GM12875 (cell line): ENCODE results near the gene SLC19A1.

Experiments
- H3K4me3 ChIP-seq: one replicate; pipeline ENCODE4 v1.5.1; 2011; ENCODE audit warnings: low read depth, low read length, control low read depth
- CTCF ChIP-seq: IDR thresholded peaks from 2 replicates; pipeline ENCODE4 v1.5.1; 2011; ENCODE audit warnings: low read depth, mild to moderate bottlenecking, control low read depth, inconsistent platforms, low read length, moderate library complexity, borderline replicate concordance; ENCODE audit not compliant: insufficient read depth

Gene SLC19A1

GRCh38 chr21:45522381-45522780, 19.9 kb downstream of the SLC19A1 start:
- TF ChIP-seq CTCF, result no peak
- no peak overlapping the region for H3K4me3 ChIP-seq

DNA sequence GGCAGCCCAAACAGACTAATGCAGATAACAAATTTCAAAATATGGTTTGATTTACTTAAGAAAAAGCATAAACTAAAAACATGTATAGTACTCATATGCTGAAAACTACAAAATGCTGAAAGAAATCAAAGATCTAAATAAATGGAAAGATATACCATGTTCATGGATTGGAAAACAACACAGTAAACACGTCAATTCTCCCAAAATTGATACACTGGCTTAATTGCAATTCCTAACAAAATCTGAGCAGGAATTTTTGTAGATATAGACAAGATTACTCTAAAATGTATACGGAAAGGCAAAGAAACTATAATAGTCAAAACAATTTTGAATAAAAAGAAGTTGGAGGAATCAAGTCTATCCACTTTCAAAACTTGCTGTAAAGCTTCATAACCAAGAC, 21.0 kb downstream of the SLC19A1 start:
- no peak overlapping the region for H3K4me3 ChIP-seq
- no peak for TF ChIP-seq CTCF

GRCh38 chr21:45519182-45519581, 23.1 kb downstream of the SLC19A1 start:
- TF ChIP-seq CTCF, result no peak
- no peak overlapping the region for H3K4me3 ChIP-seq

DNA sequence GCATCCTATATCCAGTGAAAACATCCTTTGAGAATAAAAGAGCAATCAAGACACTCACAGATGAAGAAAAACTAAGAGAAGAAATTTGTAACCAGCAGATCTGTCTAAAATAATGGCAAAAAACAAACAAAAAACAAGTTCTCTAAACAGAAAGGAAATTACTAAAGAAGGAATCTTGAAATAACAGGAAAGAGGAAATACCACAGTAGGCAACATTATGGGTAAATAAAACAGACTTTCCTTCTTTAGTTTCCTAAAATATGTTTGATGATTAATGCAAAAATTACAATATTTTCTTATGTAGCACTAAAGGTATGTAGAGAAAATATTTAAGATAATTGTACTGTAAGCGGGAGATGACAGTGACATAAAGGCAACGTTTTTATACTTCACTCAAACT, 23.5 kb downstream of the SLC19A1 start:
- TF ChIP-seq CTCF, result no peak
- H3K4me3 ChIP-seq, result no peak overlapping the region

DNA sequence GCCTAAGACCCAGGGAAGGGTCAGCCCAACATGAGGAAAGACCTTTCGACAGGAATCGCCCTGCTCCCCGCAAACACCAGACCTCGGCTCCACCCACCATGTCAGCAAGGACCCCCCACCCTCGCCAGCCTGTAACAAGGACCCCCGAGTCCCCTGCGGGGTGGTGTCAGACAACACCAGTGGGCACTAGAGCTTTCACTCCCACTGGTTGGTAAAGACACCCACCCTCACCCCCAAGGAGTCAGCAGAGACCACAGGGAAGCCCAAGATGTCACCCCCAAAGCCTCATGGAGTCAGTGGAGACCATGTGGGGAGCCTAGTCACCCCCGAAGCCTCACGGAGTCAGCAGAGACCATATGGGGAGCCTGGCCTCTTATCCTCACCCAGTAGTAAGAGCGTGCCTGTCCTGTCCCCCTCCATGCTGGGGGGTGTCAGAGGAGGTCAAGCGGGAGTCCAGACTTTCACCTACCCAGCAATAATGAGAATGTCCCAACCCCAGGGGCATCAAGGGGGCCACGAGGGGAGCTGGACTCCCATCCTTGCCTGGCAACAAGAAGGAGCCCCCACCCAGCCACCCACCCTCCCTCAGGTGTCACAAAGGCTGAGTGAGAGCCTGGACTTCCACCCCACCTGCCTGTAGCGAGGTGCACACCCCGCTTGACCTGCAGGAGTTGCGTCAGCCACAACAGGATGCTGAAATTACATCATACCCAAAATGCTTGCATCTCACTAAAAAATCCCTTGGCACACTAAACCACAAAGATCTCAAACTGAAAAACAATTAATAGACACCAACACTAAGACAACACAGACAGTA, 24.8 kb downstream of the SLC19A1 start:
- TF ChIP-seq CTCF, result no peak
- no peak overlapping the region for H3K4me3 ChIP-seq

- no peak for TF ChIP-seq CTCF
- no peak overlapping the region for H3K4me3 ChIP-seq
Observed at GRCh38 chr21:45516671-45517151, 25.5 kb downstream of the SLC19A1 start.

DNA sequence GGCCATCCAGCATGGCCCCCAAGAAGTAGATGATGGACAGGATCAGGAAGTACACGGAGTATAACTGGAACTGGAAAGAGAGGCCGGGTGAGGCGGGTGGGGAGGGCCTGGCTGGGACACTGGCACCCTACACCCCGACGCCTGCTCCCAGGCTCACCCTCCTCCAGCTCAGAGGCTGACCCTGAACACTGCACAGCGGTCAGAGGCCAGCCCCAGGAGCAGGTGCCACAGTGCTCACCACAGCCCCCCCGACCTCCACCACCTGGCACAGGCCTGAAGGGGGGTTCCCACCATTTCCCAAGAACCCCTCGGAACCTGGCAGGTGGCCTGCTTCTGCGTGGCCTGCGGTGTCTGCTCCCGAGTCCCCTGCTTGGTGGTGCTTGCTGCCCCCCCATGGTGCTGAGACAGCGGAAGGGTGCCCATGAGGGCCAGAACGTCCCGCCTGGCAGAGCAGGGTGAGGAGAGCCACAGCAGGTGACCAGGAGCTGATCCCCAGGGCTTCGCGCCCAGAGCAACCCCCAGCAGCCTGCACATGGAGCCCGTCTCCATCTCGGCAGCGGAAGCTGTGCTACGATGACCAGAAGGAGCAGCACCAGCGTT, 26.1 kb downstream of the SLC19A1 start:
- H3K4me3 ChIP-seq, result no peak overlapping the region
- no peak for TF ChIP-seq CTCF
